ENCODE data around the gene SPAG16. TPM values are rescaled to one million over a fixed set of nuclear protein-coding genes. Genes with fewer than 3 reads are reported as not detected.

SPAG16 gene
- total and polyA plus RNA-seq, 12 donors = 8.4 to 28.3 (median 19.1) TPM

GRCh38 chr2:213763354-213763753 lies 479.1 kb downstream of the SPAG16 start:
- intact Hi-C loops (cut with DNase I) = no loop called here
- no peaks in the 10 kb centered on the region for H3K27me3 ChIP-seq
- TF ChIP-seq CTCF (IDR thresholded peaks at IDR 0.05) = no peak
- 48 to 76% methylated on average over 1 of the region's 1 CpG for WGBS, 2 donors
- ATAC-seq = no peak
- DNase-seq = no peak
- H3K4me1 ChIP-seq = no peaks in the 10 kb centered on the region
- no peak overlapping the region for H3K4me3 ChIP-seq
- H3K27ac ChIP-seq = no peak overlapping the region
- no peaks in the 10 kb centered on the region for H3K9me3 ChIP-seq
- no peaks in the 10 kb centered on the region for H3K36me3 ChIP-seq

GRCh38 chr2:213763963-213764362 lies 479.7 kb downstream of the SPAG16 start:
- Histone ChIP-seq H3K27me3 (no peaks in the 10 kb centered on the region), H3K9me3 (no peaks in the 10 kb centered on the region), H3K4me3 (no peak overlapping the region), H3K4me1 (no peaks in the 10 kb centered on the region), H3K36me3 (no peaks in the 10 kb centered on the region), H3K27ac (no peak overlapping the region)
- no peak for ATAC-seq
- no peak for TF ChIP-seq CTCF (IDR thresholded peaks at IDR 0.05)
- no peak for DNase-seq
- WGBS, 2 donors = 42 to 49% methylated on average over 1 of the region's 1 CpG
- intact Hi-C loops (cut with DNase I) = no loop called here

GRCh38 chr2:213764849-213765248 lies 480.6 kb downstream of the SPAG16 start:
- Histone ChIP-seq H3K9me3 (no peaks in the 10 kb centered on the region), H3K36me3 (no peaks in the 10 kb centered on the region), H3K27me3 (no peaks in the 10 kb centered on the region), H3K27ac (no peak overlapping the region), H3K4me1 (no peaks in the 10 kb centered on the region), H3K4me3 (no peak overlapping the region)
- no peak for ATAC-seq
- intact Hi-C loops (cut with DNase I) = no loop called here
- no peak for DNase-seq
- 88 to 90% methylated on average over 10 of the region's 10 CpGs for WGBS, 2 donors
- no peak for TF ChIP-seq CTCF (IDR thresholded peaks at IDR 0.05)

- H3K27me3 ChIP-seq = no peaks in the 10 kb centered on the region
- TF ChIP-seq CTCF (IDR thresholded peaks at IDR 0.05) = no peak
- H3K4me1 ChIP-seq = no peaks in the 10 kb centered on the region
- ATAC-seq (no peak), DNase-seq (no peak)
- WGBS, 2 donors = 80 to 89% methylated on average over 1 of the region's 1 CpG
- no peak overlapping the region for H3K4me3 ChIP-seq
- intact Hi-C loops (cut with DNase I) = no loop called here
- H3K9me3 ChIP-seq = peaks cover 0 to 4% (median 0%) of the 10 kb centered on the region in 11 donors
- H3K36me3 ChIP-seq = no peaks in the 10 kb centered on the region
- H3K27ac ChIP-seq = no peak overlapping the region
These were observed 481.8 kb downstream of the SPAG16 start for GRCh38 chr2:213766062-213766461.

All from heart right ventricle (tissue), 16 donors.